Measurements from ENCODE around the gene ADAMTS2.

Gene ADAMTS2

DNA sequence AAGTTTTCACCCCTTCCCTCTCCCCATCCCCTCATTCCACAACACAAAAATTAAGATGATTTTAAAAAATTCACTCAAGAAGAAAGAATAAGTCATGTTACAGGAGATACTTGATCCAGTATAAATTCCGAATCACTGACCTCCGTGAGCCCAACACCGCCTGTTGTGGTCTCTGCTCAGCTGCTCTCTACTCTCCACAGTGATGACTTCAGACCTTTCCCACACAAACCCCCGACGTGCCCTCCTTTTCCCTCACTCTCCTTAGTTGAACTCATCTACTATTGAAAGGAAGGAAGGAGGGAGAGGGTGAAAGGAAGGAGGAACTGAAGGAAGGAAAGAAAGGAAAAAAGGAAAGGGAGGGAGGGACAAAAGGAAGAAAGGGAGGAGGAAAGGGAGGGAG is 230.0 kb downstream of the ADAMTS2 start:
- peaks cover 51% of the 10 kb centered on the region for H3K9me3 ChIP-seq (ENCODE audit: control insufficient read depth, low read length)
- no peak overlapping the region for H2AK5ac ChIP-seq (ENCODE audit: low read length, severe bottlenecking)
- no peak overlapping the region for H3K4me3 ChIP-seq (ENCODE audit: insufficient read depth in 1 of 2, low read depth in 1 of 2, low read length in 2 of 2)
- no peaks in the 10 kb centered on the region for H3K79me1 ChIP-seq (replicated peaks; ENCODE audit: low read length, poor library complexity, severe bottlenecking)
- no peak overlapping the region for H2BK12ac ChIP-seq (ENCODE audit: low read length in 2 of 2)
- H3K36me3 ChIP-seq (ENCODE audit: control insufficient read depth in 1 of 2, insufficient read depth in 2 of 2, low read depth in 1 of 2, low read length in 2 of 2): peaks cover 0 to 80% of the 10 kb centered on the region in 2 experiments
- no peak for DNase-seq
- H3K14ac ChIP-seq (ENCODE audit: low read length in 2 of 2): no peak overlapping the region
- no peak overlapping the region for H4K91ac ChIP-seq (ENCODE audit: low read length)
- H3K23ac ChIP-seq (ENCODE audit: low read length in 2 of 2): no peak overlapping the region
- no peak overlapping the region for H2BK120ac ChIP-seq (ENCODE audit: low read depth, low read length)
- WGBS: 69% methylated on average over 3 of the region's 5 CpGs
- H3K4ac ChIP-seq (ENCODE audit: low read depth in 1 of 2, low read length in 2 of 2): no peak overlapping the region
- H3K9ac ChIP-seq (ENCODE audit: low read length): no peak overlapping the region
- H3K27me3 ChIP-seq (ENCODE audit: control insufficient read depth in 1 of 2, insufficient read depth in 1 of 2, low read length in 2 of 2): no peaks in the 10 kb centered on the region
- H3K27ac ChIP-seq (ENCODE audit: low read length, poor library complexity, severe bottlenecking): no peak overlapping the region
- H2BK15ac ChIP-seq (ENCODE audit: low read depth, poor library complexity, severe bottlenecking): no peak overlapping the region
- H3K4me2 ChIP-seq (ENCODE audit: low read length, poor library complexity, severe bottlenecking): no peak overlapping the region
- no peak overlapping the region for H3K18ac ChIP-seq (ENCODE audit: low read depth in 1 of 2, low read length in 2 of 2)
- no peak overlapping the region for H2AFZ ChIP-seq (ENCODE audit: low read depth, low read length)
- H4K8ac ChIP-seq (ENCODE audit: low read length): no peak overlapping the region
- H3K4me1 ChIP-seq (ENCODE audit: control insufficient read depth, insufficient read depth, low read depth, low read length): no peaks in the 10 kb centered on the region
- H2BK5ac ChIP-seq (ENCODE audit: low read depth, low read length, poor library complexity, severe bottlenecking): no peak overlapping the region

DNA sequence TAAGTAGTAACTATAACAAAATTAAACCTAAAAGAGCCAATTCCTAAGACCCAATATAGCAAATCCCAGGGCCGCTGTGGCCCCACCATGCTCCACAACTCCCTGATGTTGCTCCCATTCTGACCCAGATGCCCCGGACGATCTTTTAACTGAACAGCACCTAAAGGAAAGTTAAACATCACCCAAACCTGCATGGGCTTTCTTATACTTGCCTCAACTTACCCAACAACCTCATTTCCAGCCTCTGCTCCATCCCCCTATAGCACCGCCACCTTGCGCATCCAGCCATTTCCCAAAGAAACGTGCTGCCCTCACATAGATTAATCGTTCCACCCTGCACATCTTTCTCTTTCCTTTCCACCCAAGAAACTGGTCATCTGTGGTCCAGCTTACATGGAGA is 230.5 kb downstream of the ADAMTS2 start:
- Histone ChIP-seq H3K27me3 (ENCODE audit: control insufficient read depth in 1 of 2, insufficient read depth in 1 of 2, low read length in 2 of 2) (no peaks in the 10 kb centered on the region), H2BK120ac (ENCODE audit: low read depth, low read length) (no peak overlapping the region), H3K4me2 (ENCODE audit: low read length, poor library complexity, severe bottlenecking) (no peak overlapping the region), H2AK5ac (ENCODE audit: low read length, severe bottlenecking) (no peak overlapping the region), H3K27ac (ENCODE audit: low read length, poor library complexity, severe bottlenecking) (no peak overlapping the region), H4K91ac (ENCODE audit: low read length) (no peak overlapping the region), H3K9me3 (ENCODE audit: control insufficient read depth, low read length) (peaks cover 53% of the 10 kb centered on the region), H4K8ac (ENCODE audit: low read length) (no peak overlapping the region), H3K23ac (ENCODE audit: low read length in 2 of 2) (no peak overlapping the region), H3K4me3 (ENCODE audit: insufficient read depth in 1 of 2, low read depth in 1 of 2, low read length in 2 of 2) (no peak overlapping the region), H3K9ac (ENCODE audit: low read length) (no peak overlapping the region), H3K79me1 (replicated peaks; ENCODE audit: low read length, poor library complexity, severe bottlenecking) (no peaks in the 10 kb centered on the region), H2BK5ac (ENCODE audit: low read depth, low read length, poor library complexity, severe bottlenecking) (no peak overlapping the region), H2BK15ac (ENCODE audit: low read depth, poor library complexity, severe bottlenecking) (no peak overlapping the region), H3K14ac (ENCODE audit: low read length in 2 of 2) (no peak overlapping the region), H3K4ac (ENCODE audit: low read depth in 1 of 2, low read length in 2 of 2) (no peak overlapping the region), H2BK12ac (ENCODE audit: low read length in 2 of 2) (no peak overlapping the region), H3K36me3 (ENCODE audit: control insufficient read depth in 1 of 2, insufficient read depth in 2 of 2, low read depth in 1 of 2, low read length in 2 of 2) (peaks cover 0 to 74% of the 10 kb centered on the region in 2 experiments), H2AFZ (ENCODE audit: low read depth, low read length) (no peak overlapping the region), H3K4me1 (ENCODE audit: control insufficient read depth, insufficient read depth, low read depth, low read length) (no peaks in the 10 kb centered on the region), H3K18ac (ENCODE audit: low read depth in 1 of 2, low read length in 2 of 2) (no peak overlapping the region)
- 91% methylated on average over 7 of the region's 7 CpGs for WGBS
- DNase-seq: no peak

DNA sequence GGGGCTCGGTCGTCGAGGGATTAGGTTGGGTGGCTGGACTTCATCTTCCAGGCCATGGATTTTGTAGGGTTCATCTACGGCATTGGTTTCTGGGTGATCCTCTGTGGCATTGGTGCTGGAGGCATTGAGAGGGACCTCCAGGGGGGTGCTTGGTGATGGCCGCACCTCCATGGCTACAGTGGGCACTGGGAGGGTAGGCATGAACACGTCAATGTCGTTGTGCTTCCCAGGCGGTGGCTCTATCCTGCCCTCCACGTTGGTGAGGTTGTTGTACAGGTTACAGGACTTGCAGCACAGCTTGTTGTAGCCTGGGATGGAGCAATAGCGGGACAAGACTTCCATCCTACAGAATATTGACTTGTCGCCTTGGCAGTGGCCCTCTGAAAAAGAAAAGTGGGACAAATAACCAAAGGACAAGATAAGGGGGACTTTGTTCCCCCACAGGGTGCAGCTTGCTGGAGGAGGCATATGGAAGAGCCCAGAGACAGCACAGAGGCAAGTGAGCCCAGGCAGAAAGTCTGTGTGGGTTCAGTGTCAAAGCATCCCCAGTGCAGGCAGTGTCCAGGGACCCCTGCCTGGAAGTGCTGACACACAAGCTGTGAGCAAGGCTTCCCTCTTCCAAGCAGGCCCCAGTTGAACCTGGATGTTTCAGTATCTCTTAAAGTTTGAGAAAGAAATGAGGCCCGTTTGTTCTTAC is 231.2 kb downstream of the ADAMTS2 start:
- H3K4me2 ChIP-seq (ENCODE audit: low read length, poor library complexity, severe bottlenecking): no peak overlapping the region
- no peak overlapping the region for H2BK5ac ChIP-seq (ENCODE audit: low read depth, low read length, poor library complexity, severe bottlenecking)
- no peak overlapping the region for H3K4ac ChIP-seq (ENCODE audit: low read depth in 1 of 2, low read length in 2 of 2)
- no peak overlapping the region for H2AK5ac ChIP-seq (ENCODE audit: low read length, severe bottlenecking)
- DNase-seq: no peak
- no peaks in the 10 kb centered on the region for H3K4me1 ChIP-seq (ENCODE audit: control insufficient read depth, insufficient read depth, low read depth, low read length)
- no peak overlapping the region for H3K18ac ChIP-seq (ENCODE audit: low read depth in 1 of 2, low read length in 2 of 2)
- H3K27me3 ChIP-seq (ENCODE audit: control insufficient read depth in 1 of 2, insufficient read depth in 1 of 2, low read length in 2 of 2): no peaks in the 10 kb centered on the region
- no peak overlapping the region for H3K27ac ChIP-seq (ENCODE audit: low read length, poor library complexity, severe bottlenecking)
- H4K8ac ChIP-seq (ENCODE audit: low read length): no peak overlapping the region
- H3K9ac ChIP-seq (ENCODE audit: low read length): no peak overlapping the region
- peaks cover 59% of the 10 kb centered on the region for H3K9me3 ChIP-seq (ENCODE audit: control insufficient read depth, low read length)
- no peak overlapping the region for H3K14ac ChIP-seq (ENCODE audit: low read length in 2 of 2)
- no peak overlapping the region for H3K4me3 ChIP-seq (ENCODE audit: insufficient read depth in 1 of 2, low read depth in 1 of 2, low read length in 2 of 2)
- 86% methylated on average over 12 of the region's 12 CpGs for WGBS
- H2BK120ac ChIP-seq (ENCODE audit: low read depth, low read length): no peak overlapping the region
- H3K36me3 ChIP-seq (ENCODE audit: control insufficient read depth in 1 of 2, insufficient read depth in 2 of 2, low read depth in 1 of 2, low read length in 2 of 2): peaks cover 0 to 69% of the 10 kb centered on the region in 2 experiments
- no peak overlapping the region for H4K91ac ChIP-seq (ENCODE audit: low read length)
- H2BK15ac ChIP-seq (ENCODE audit: low read depth, poor library complexity, severe bottlenecking): no peak overlapping the region
- H3K23ac ChIP-seq (ENCODE audit: low read length in 2 of 2): no peak overlapping the region
- H2AFZ ChIP-seq (ENCODE audit: low read depth, low read length): no peak overlapping the region
- H2BK12ac ChIP-seq (ENCODE audit: low read length in 2 of 2): no peak overlapping the region
- no peaks in the 10 kb centered on the region for H3K79me1 ChIP-seq (replicated peaks; ENCODE audit: low read length, poor library complexity, severe bottlenecking)

DNA sequence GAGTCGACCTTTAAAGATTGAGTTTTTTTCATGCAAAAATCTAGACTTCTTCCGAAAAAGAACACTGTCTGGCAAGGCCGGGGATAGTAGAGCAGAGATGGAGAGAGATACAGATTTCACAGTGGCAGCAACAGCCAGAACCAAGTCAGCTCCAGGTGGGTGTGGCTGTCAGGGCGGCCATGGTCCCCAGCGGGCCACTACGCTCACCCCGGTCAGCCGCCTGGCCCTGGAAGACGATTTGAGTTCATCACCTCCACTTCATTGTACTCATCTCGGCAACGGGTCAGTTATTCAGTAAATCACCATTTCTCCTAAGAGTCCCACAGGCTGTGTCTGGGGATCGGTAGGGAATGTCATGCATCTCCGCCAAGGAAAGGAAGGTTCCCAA is 232.1 kb downstream of the ADAMTS2 start:
- Histone ChIP-seq H2BK15ac (ENCODE audit: low read depth, poor library complexity, severe bottlenecking) (no peak overlapping the region), H2BK120ac (ENCODE audit: low read depth, low read length) (no peak overlapping the region), H3K23ac (ENCODE audit: low read length in 2 of 2) (no peak overlapping the region), H4K91ac (ENCODE audit: low read length) (no peak overlapping the region), H3K4me1 (ENCODE audit: control insufficient read depth, insufficient read depth, low read depth, low read length) (no peaks in the 10 kb centered on the region), H3K4me2 (ENCODE audit: low read length, poor library complexity, severe bottlenecking) (no peak overlapping the region), H3K27me3 (ENCODE audit: control insufficient read depth in 1 of 2, insufficient read depth in 1 of 2, low read length in 2 of 2) (no peaks in the 10 kb centered on the region), H3K27ac (ENCODE audit: low read length, poor library complexity, severe bottlenecking) (no peak overlapping the region), H3K18ac (ENCODE audit: low read depth in 1 of 2, low read length in 2 of 2) (no peak overlapping the region), H2BK5ac (ENCODE audit: low read depth, low read length, poor library complexity, severe bottlenecking) (no peak overlapping the region), H2AFZ (ENCODE audit: low read depth, low read length) (no peak overlapping the region), H2AK5ac (ENCODE audit: low read length, severe bottlenecking) (no peak overlapping the region), H3K14ac (ENCODE audit: low read length in 2 of 2) (no peak overlapping the region), H3K9ac (ENCODE audit: low read length) (no peak overlapping the region), H3K36me3 (ENCODE audit: control insufficient read depth in 1 of 2, insufficient read depth in 2 of 2, low read depth in 1 of 2, low read length in 2 of 2) (peaks cover 0 to 60% of the 10 kb centered on the region in 2 experiments), H3K4me3 (ENCODE audit: insufficient read depth in 1 of 2, low read depth in 1 of 2, low read length in 2 of 2) (no peak overlapping the region), H3K4ac (ENCODE audit: low read depth in 1 of 2, low read length in 2 of 2) (no peak overlapping the region), H3K9me3 (ENCODE audit: control insufficient read depth, low read length) (peaks cover 68% of the 10 kb centered on the region), H4K8ac (ENCODE audit: low read length) (no peak overlapping the region), H3K79me1 (replicated peaks; ENCODE audit: low read length, poor library complexity, severe bottlenecking) (no peaks in the 10 kb centered on the region), H2BK12ac (ENCODE audit: low read length in 2 of 2) (no peak overlapping the region)
- DNase-seq: no peak
- WGBS: 91% methylated on average over 13 of the region's 13 CpGs
